Activated naive CD8-positive, alpha-beta T cell treated with anti-CD3 and anti-CD28 coated beads, Interleukin-2, amount 50 U/mL, for 16 hours (primary cell): ENCODE measurements around the gene NLRP7.
"Not testable (repeated sequence)": the region's sequence is repeated elsewhere in the genome, so short reads cannot be mapped to it uniquely, and the experiment has no call there.

Experiments
- DNase-seq: peaks from one replicate; pipeline ENCODE4 v3.0.0-alpha.2; 2020; ENCODE audit warnings: low read depth, low spot score

NLRP7 gene

DNA sequence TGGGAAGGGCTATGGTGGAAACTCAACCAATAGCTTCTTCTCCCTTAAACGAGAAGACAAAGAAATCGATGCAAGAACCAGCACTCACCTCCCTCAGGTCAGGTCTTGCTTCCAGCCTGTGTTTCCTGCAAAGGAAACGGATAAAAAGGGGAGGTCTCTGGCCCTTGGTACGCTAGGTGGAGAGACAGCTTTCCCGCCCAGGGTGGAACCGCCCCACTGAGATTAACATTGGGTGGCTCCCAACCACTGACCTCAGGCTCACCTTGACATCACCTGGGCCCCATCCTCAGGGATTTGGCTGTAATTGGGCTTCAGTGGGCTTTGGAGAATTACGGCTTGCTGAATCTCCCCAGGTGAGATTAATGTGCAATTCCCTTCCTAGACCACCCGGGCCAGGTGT is at the start of gene NLRP7:
Gene NLRP7 (minus strand): TSS at position 150 of the 400 bp plus-strand sequence.
- DNase-seq = no peak

DNA sequence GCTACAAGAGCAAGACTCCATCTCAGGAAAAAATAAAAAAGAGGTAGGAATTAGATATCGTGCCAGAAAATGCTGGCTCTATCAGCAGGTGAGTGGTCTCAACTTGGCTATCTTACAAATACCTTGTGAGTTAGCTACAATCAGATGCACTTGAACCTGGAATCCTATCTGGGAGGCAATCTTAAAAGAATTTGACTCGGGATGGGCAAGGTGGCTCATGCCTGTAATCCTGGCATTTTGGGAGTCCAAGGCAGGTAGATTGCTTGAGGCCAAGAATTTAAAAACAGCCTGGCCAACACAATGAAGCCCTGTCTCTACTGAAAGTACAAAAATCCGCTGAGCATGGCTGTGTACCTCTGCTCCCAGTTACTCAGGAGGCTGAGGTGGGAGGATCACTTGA is 48.2 kb upstream of the NLRP7 start:
- DNase-seq = no peak

DNA sequence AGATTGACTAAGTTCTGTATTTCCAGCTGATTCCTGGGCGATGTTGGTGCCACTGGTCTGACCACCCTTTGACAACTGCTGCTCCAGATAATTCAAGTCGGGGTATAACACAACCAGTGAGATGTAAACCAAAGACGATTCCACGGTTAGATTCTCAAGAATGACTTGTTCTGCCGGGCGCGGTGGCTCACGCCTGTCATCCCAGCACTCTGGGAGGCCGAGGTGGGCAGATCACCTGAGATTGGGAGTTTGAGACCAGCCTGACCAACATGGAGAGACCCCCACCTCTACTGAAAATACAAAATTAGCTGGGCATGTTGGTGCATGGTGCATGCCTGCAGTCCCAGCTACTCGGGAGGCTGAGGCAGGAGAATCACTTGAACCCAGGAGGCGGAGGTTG is 42.2 kb upstream of the NLRP7 start:
- DNase-seq = not testable (repeated sequence)

DNA sequence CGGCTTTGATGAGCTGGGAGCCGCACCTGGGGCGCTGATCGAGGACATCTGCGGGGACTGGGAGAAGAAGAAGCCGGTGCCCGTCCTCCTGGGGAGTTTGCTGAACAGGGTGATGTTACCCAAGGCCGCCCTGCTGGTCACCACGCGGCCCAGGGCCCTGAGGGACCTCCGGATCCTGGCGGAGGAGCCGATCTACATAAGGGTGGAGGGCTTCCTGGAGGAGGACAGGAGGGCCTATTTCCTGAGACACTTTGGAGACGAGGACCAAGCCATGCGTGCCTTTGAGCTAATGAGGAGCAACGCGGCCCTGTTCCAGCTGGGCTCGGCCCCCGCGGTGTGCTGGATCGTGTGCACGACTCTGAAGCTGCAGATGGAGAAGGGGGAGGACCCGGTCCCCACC is 35.2 kb upstream of the NLRP7 start:
- DNase-seq = not testable (repeated sequence)

DNA sequence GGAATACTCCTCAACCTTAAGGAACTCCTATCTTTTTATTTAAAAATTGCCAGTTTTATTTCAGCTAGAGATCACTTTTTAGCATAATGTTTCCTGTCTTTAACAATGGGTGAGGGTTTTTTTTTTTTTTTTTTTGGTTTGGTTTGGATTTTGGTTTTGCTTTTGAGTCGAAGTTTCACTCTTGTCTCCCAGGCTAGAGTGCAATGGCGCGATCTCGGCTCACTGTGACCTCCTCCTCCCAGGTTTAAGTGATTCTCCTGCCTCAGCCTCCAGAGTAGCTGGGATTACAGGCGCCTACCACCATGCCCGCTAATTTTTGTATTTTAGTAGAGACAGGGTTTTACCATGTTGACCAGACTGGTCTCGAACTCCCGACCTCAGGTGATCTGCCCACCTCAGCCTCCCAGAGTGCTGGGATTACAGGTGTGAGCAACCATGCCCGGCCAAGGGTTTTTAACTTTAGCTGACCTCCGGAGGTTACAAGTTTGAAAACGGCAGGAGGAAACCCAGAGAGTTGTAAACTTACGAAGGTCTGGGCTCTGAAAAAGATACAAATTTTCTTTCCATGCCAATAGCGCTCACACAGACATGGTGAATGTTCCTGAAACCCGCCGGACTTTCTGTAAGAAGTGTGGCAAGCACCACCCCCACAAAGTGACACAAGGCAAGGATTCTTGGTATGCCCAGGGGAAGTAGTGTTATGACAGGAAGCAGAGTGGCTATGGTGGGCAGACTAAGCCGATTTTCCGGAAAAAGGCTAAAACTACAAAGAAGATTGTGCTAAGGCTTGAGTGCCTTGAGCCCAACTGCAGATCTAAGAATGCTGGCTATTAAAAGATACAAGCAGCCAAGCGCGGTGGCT is 26.1 kb upstream of the NLRP7 start:
- DNase-seq = not testable (repeated sequence)

DNA sequence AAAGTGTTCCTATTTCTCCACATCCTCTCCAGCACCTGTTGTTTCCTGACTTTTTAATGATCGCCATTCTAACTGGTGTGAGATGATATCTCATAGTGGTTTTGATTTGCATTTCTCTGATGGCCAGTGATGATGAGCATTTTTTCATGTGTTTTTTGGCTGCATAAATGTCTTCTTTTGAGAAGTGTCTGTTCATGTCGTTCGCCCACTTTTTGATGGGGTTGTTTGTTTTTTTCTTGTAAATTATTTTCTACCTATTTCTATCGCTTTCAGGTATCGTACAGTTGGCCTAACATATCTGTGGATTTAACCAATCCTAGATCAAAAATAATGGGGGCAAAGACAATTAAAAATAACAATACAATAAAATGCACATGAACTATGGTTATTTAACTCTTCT is 24.1 kb upstream of the NLRP7 start:
- DNase-seq = not testable (repeated sequence)

DNA sequence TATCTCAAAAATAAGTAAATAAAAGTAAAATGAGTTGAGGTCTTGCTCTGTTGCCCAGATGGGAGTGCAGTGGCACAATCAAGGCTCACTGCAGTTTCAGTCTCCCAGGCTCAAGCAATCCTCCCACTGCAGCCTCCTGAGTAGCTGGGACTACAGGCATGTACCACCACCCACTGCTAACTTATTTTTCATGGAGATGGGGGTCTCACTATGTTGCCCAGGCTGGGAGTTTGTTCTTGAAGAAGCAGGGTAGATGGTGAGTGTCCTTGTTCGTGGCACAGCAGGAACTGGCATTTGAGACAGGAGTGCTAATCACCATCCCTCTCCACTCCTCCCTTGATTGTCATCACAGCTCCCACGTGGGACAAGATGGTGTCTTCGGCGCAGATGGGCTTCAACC is 22.3 kb upstream of the NLRP7 start:
- DNase-seq = no peak

DNA sequence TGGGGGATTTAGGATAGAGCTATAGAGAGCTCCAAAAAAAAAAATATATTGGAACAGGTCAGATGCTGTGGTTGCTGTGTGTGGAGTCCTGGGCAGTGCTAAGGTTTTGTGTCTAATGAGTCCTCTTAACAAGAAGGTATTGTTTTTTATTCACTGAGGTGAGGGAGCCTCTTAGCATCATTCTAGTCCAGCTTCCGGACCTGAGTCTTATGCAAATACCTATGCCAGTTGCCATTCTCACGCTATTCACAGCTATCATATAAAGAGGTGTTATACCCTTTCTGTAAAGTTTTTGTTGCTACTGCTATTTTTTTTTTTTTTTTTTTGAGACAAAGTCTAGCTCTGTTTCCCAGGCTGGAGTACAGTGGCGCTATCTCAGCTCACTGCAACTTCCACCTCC is 20.3 kb upstream of the NLRP7 start:
- DNase-seq = no peak

DNA sequence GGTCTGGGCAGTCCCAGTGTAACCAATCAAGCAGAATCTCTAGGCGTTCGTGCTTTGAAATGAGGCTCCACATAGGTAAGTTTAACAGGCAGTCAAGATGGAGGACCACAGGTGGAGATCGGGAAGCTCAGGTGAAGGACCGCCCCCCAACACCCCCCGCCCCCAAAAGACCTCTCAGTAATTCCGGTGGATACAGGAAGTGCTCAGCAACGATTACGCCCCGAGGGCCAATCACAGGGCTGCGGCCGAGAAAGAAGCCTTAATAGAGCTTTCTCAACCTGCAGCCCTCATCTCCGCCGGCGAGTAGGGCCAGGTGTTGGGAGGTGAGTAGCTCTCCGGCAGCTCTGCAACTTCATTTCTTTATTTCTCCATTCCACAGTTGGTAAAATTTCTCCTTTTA is 17.7 kb upstream of the NLRP7 start:
- not testable (repeated sequence) for DNase-seq

DNA sequence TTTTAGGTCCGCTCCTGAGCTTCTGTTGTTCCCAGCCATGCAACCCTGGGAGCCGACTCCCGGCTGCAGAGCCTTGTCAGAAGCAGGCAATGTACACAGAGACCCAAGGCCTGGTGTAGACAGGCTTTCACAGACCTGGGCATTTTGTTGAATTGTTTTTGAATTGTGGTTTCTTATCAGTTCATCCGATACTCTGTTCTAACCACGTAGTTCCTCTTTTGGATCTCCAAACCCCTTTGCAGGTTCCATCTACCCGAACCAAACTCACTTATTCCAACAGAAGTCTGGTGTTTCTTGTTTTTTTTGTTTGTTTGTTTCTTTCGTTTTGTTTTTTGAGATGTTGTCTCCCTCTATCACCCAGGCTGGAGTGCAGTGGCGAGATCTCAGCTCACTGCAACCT is 12.5 kb upstream of the NLRP7 start:
- no peak for DNase-seq

DNA sequence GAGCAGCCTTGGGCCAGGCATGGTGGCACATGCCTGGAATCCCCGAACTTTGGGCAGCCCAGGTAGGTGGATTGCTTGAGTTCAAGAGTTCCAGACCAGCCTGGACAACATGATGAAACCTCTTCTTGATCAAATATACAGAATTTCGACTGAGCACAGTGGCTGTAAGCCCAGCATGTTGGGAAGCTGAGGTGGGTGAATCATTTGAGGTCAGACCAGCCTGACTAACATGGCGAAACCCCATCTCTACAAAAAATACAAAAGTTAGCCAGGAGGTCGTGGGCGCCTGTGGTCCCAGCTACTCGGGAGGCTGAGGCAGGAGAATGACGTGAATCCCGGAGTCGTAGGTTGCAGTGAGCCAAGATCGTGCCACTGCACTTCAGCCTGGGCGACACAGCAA is 8.0 kb upstream of the NLRP7 start:
- DNase-seq = no peak

DNA sequence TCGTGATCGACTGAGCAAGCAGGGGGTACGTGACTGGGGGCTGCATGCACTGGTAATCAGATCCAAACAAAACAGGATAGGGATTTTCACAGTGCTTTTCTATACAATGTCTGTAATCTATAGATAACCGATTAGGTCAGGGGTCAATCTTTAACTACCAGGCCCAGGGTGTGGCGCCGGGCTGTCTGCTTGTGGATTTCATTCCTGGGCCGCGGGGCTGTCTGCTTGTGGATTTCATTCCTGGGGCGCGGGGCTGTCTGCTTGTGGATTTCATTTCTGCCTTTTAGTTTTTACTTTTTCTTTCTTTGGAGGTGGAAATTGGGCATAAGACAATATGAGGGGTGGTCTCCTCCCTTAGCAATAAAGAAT is 6.0 kb upstream of the NLRP7 start:
- DNase-seq = not testable (repeated sequence)

DNA sequence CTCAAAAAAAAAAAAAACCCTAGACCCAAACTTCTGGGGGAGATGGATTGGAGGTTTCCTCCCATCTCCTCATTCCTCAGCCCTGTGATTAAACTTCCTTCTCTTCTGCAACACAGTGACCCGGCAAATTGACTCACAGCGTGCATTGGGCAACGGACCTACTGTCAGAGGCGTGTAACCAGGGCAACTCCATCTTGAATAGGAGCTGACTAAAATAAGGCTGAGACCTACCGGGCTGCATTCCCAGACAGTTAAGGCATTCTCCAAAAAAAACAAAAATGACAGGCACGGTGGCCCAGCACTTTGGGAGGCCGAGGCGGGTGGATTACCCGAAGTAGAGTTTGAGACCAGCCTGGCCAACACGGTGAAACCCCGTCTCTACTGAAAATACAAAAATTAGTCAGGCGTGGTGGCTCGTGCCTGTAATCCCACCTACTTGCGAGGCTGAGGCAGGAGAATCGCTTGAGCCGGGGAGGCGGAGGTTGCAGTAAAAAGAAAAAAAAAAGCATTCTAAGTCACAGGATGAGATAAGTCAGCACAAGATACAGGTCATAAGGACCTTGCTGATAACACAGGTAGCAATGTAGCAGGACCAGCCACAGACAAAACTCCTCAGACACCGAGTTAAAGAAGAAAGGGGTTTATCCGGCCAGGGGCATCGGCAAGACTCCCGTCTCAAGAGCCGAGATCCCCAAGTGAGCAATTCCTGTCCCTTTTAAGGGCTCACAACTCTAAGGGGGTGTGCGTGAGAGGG is 5.4 kb upstream of the NLRP7 start:
- DNase-seq = no peak

DNA sequence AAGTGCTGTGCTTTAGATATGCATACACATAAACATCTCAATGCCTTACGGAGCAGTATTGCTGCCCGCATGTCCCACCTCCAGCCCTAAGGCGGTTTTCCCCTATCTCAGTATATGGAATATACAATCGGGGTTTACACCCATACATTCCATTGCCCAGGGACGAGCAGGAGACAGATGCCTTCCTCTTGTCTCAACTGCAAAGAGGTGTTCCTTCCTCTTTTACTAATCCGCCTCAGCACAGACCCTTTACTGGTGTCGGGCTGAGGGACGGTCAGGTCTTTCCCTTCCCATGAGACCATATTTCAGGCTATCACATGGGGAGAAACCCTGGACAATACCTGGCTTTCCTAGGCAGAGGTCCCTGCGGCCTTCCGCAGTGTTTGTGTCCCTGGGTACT is 3.2 kb upstream of the NLRP7 start:
- DNase-seq = not testable (repeated sequence)

DNA sequence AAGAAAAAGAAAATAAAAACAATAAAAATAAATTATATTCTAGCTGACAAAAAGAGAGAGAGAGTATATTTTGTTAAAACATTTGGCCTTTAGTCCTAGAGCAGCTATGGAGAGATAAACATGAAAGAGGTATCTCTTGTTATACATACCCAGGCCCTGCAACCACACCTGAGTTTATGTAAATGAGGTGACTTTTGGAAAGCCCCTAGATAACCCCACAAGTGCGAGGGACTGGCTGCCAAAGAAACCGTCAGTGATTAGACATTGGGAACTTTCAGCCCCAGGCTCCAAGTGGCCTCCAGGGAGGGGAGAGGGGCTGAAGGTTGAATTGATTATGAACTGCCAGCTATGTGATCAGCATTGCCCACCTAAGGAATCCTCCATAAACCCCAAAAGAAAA is 2.1 kb upstream of the NLRP7 start:
- no peak for DNase-seq

DNA sequence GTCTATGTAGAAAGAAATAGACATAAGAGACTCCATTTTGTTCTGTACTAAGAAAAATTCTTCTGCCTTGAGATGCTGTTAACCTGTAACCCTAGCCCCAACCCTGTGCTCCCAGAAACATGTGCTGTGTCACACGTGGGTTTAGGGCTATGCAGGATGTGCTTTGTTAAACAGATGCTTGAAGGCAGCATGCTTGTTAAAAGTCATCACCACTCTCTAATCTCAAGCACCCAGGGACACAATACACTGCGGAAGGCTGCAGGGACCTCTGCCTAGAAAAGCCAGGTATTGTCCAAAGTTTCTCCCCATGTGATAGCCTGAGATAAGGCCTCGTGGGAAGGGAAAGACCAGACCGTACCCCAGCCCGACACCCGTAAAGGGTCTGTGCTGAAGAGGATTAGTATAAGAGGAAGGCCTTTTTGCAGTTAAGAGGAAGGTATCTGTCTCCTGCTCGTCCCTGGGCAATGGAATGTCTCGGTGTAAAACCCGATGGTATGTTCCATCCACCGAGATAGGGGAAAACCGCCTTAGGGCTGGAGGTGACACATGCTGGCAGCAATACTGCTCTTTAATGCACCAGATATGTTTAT is 3.5 kb downstream of the NLRP7 start:
- not testable (repeated sequence) for DNase-seq

DNA sequence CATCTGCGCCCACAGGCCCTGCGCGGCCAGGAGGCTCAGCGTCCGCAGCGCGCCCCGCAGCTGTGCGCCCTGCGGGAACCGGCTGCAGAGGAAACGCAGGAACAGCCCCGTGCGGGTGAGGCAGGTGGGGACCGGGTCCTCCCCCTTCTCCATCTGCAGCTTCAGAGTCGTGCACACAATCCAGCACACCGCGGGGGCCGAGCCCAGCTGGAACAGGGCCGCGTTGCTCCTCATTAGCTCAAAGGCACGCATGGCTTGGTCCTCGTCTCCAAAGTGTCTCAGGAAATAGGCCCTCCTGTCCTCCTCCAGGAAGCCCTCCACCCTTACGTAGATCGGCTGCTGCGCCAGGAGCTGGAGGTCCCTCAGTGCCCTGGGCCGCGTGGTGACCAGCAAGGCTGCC is 7.8 kb downstream of the NLRP7 start:
- DNase-seq = not testable (repeated sequence)

DNA sequence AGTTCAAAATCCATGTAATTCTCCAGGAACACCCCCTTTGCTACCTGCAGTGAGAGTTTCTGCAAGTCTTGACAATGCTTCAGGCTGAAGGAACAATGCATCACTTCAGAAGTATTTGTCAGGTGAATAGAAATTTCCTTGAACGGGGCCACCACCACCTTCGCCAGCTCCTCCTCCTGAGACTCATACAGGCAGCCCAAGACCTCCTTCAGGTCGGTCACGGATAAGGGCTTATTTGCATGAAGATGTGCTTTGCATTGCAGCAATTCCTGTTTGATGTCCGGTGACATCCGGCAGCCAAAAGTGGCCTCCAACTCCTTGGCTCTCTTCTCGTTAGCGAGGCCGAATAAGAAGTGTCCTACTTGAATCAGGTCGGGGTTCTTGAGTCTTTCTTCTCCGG is 8.4 kb downstream of the NLRP7 start:
- no peak for DNase-seq

DNA sequence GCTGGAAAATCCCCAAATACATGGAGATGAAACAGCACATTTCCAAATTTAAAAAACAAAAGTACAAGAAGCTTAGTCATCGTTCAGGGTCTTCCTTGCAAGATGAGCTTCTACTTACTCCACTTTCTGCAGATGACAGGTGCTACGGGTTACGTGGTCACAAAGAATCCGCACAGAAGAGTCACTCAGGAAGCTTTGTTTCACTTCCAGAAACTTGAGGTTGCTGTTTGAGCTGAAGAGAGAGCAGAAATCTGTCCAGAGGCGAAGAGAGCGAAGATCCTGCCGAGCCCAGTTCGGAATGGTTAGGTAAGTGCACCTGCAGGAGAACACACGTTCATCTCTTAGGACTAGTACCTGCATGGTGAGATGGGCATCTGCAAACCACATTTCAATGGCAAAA is 9.4 kb downstream of the NLRP7 start:
- no peak for DNase-seq

DNA sequence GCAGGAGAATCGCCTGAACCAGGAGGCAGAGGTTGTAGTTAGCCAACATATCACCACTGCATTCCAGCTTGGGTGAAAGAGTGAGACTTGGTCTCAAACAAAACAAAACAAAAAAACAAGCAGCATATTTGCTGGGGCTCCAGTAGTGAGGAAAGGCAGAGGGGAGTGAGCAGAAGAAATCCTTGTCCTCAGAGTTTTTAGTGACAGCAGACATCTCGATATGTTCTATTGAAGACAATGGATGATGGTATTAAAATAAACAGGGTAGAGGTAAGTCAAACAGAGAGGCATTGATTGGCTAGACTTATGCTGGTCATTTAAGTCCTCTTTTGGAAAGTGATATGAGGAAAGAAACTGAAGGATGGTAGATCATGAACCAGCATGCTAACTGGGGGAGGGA is 19.0 kb downstream of the NLRP7 start:
- DNase-seq = no peak

DNA sequence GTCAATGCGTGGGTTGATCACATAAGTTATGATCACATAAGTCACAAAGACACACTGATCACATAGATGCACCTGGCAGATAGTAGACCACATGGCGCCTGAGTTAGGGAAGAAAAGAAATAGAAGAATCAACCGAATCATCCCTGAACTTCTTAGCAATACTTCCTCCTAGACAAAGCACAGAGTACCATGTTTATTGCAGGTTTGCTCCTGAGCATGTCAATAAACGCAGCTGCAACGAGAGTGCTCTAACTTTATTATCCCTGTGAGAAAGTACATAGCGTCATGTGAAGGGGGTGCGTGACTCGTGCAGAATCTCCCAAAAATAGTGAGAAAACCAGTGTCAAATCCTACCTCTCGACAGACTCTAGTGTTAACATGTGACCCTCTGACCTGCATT is 24.1 kb downstream of the NLRP7 start:
- DNase-seq = no peak

DNA sequence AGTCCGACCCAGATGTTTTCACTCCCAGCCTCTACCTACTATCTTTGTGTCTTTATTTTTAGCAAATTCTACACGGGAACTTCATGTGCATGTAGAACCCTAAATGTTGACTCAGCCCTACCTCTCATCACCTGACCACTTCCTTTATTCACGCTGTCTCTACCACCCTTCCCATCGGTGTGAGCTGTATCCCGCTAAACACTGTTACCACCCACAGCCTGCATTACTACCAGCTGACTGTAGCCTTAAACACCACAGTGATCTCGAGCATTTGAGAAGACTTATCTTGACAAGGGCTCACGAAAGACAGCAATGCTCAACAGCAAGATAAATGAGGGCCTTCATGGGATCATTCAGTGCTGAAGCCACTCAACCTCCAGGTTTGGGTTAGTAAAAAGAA is 26.2 kb downstream of the NLRP7 start:
- no peak for DNase-seq
